ENCODE measurements around the gene SLC25A51. TPM values are rescaled to one million over a fixed set of nuclear protein-coding genes. Genes with fewer than 3 reads are reported as not detected.

The SLC25A51 gene
- total RNA-seq, 1 experiment from 2014 or later = 40.8 TPM

GRCh38 chr9:37951671-37952449, 47.9 kb upstream of the SLC25A51 start:
- intact Hi-C loops (cut with micrococcal nuclease; ENCODE audit: unreplicated experiment) = no loop called here
- H3K4me3 ChIP-seq (ENCODE audit: low read depth, low read length, poor library complexity, severe bottlenecking) = no peak overlapping the region
- DNase-seq (ENCODE audit: low spot score) = no peak
- peaks cover 12% of the 10 kb centered on the region for H3K36me3 ChIP-seq (ENCODE audit: insufficient read depth, low read length, poor library complexity, severe bottlenecking)
- H3K27ac ChIP-seq (ENCODE audit: low read depth, low read length, poor library complexity, severe bottlenecking) = no peak overlapping the region
- TF ChIP-seq CTCF (conservative IDR thresholded peaks at IDR 0.05; ENCODE audit: low read depth, low read length) = no peak
- no peak for TF ChIP-seq EZH2 (IDR thresholded peaks at IDR 0.05; ENCODE audit: borderline replicate concordance, low read depth, low read length, poor library complexity, severe bottlenecking)
- no peaks in the 10 kb centered on the region for H3K27me3 ChIP-seq (replicated peaks; ENCODE audit: insufficient read depth, low read depth, low read length, poor library complexity)
- no peaks in the 10 kb centered on the region for H3K4me1 ChIP-seq (ENCODE audit: insufficient read depth, low read length, poor library complexity, severe bottlenecking)
- ChIA-PET CTCF (no interaction called here), POLR2A (ENCODE audit: low non-redundant PET) (no interaction called here)
- H3K9me3 ChIP-seq (ENCODE audit: low read depth, low read length, poor library complexity, severe bottlenecking) = no peaks in the 10 kb centered on the region
- no TSS peak for BruUV-seq (replicated peaks)

- Histone ChIP-seq H3K4me1 (ENCODE audit: insufficient read depth, low read length, poor library complexity, severe bottlenecking) (no peaks in the 10 kb centered on the region), H3K36me3 (ENCODE audit: insufficient read depth, low read length, poor library complexity, severe bottlenecking) (peaks cover 8% of the 10 kb centered on the region), H3K4me3 (ENCODE audit: low read depth, low read length, poor library complexity, severe bottlenecking) (no peak overlapping the region), H3K9me3 (ENCODE audit: low read depth, low read length, poor library complexity, severe bottlenecking) (no peaks in the 10 kb centered on the region), H3K27ac (ENCODE audit: low read depth, low read length, poor library complexity, severe bottlenecking) (no peak overlapping the region), H3K27me3 (replicated peaks; ENCODE audit: insufficient read depth, low read depth, low read length, poor library complexity) (no peaks in the 10 kb centered on the region)
- DNase-seq (ENCODE audit: low spot score) = no peak
- BruUV-seq (replicated peaks) = no TSS peak
- ChIA-PET POLR2A (ENCODE audit: low non-redundant PET) (no interaction called here), CTCF (no interaction called here)
- intact Hi-C loops (cut with micrococcal nuclease; ENCODE audit: unreplicated experiment) = no loop called here
- TF ChIP-seq EZH2 (IDR thresholded peaks at IDR 0.05; ENCODE audit: borderline replicate concordance, low read depth, low read length, poor library complexity, severe bottlenecking) (no peak), CTCF (conservative IDR thresholded peaks at IDR 0.05; ENCODE audit: low read depth, low read length) (no peak)
Observed at GRCh38 chr9:37950561-37950960, 46.6 kb upstream of the SLC25A51 start.

GRCh38 chr9:37949576-37949975, 45.6 kb upstream of the SLC25A51 start:
- Histone ChIP-seq H3K27ac (ENCODE audit: low read depth, low read length, poor library complexity, severe bottlenecking) (no peak overlapping the region), H3K4me1 (ENCODE audit: insufficient read depth, low read length, poor library complexity, severe bottlenecking) (no peaks in the 10 kb centered on the region), H3K27me3 (replicated peaks; ENCODE audit: insufficient read depth, low read depth, low read length, poor library complexity) (no peaks in the 10 kb centered on the region), H3K9me3 (ENCODE audit: low read depth, low read length, poor library complexity, severe bottlenecking) (no peaks in the 10 kb centered on the region), H3K4me3 (ENCODE audit: low read depth, low read length, poor library complexity, severe bottlenecking) (no peak overlapping the region), H3K36me3 (ENCODE audit: insufficient read depth, low read length, poor library complexity, severe bottlenecking) (peaks cover 5% of the 10 kb centered on the region)
- CTCF ChIA-PET = no interaction called here
- no TSS peak for BruUV-seq (replicated peaks)
- intact Hi-C loops (cut with micrococcal nuclease; ENCODE audit: unreplicated experiment) = no loop called here
- no peak for TF ChIP-seq CTCF (conservative IDR thresholded peaks at IDR 0.05; ENCODE audit: low read depth, low read length)
- no peak for TF ChIP-seq EZH2 (IDR thresholded peaks at IDR 0.05; ENCODE audit: borderline replicate concordance, low read depth, low read length, poor library complexity, severe bottlenecking)
- POLR2A ChIA-PET (ENCODE audit: low non-redundant PET) = no interaction called here
- no peak for DNase-seq (ENCODE audit: low spot score)

Measured in A673 (cell line).